IMR-90 (cell line): Measurements from ENCODE around the gene MLLT3. TPM values are rescaled to one million over a fixed set of nuclear protein-coding genes. Genes with fewer than 3 reads are reported as not detected.

Experiments used
- ATAC-seq: fragments of 200-7000 bp; cut with Tn5 transposase; 2 replicates; pipeline ENCODE4 v1.9.1; 2020; ENCODE audit warnings: low read depth, mild to moderate bottlenecking, moderate library complexity
- BruUV-seq: library from RNA; stranded (reverse); fragments of 400-500 nt; replicated peaks from 2 replicates; lab custom pipeline; 2021; lab: Mats Ljungman, UMichigan
- CTCF ChIA-PET: fragments of 300-600 bp; formaldehyde crosslinking; extraction: SDS; loops from one replicate; lab custom pipeline; 2021; ENCODE audit warnings: antibody characterized with exemption; lab: Yijun Ruan, JAX
- POLR2A ChIA-PET: fragments of 300-600 bp; sonication (Branson Sonifier 250); formaldehyde crosslinking; loops from one replicate; lab custom pipeline; 2022; ENCODE audit warnings: antibody characterized with exemption; ENCODE audit not compliant: unreplicated experiment; lab: Charles Lee
- DNase-seq: peaks from one replicate; pipeline ENCODE4 v3.0.0; 2013
- H2AFZ ChIP-seq: replicated peaks from 2 replicates; pipeline ENCODE3; 2013; ENCODE audit warnings: low read length, mild to moderate bottlenecking; ENCODE audit not compliant: poor library complexity
- H2AK5ac ChIP-seq: 2 replicates; pipeline ENCODE4 v1.6.1; 2013; ENCODE audit warnings: low read depth, low read length, inconsistent platforms
- H2AK9ac ChIP-seq: replicated peaks from 2 replicates; pipeline ENCODE3; 2013; ENCODE audit warnings: mild to moderate bottlenecking, low read depth, low read length, moderate library complexity; ENCODE audit not compliant: poor library complexity
- H2BK120ac ChIP-seq: 2 replicates; pipeline ENCODE4 v1.6.1; 2013; ENCODE audit warnings: low read depth, low read length, inconsistent platforms
- H2BK15ac ChIP-seq: 3 replicates; pipeline ENCODE4 v1.6.1; 2013; ENCODE audit warnings: low read depth, low read length, inconsistent platforms
- H2BK20ac ChIP-seq: 2 replicates; pipeline ENCODE4 v1.6.1; 2013; ENCODE audit warnings: low read depth, mild to moderate bottlenecking, inconsistent platforms, low read length, moderate library complexity
- H2BK5ac ChIP-seq: 2 replicates; pipeline ENCODE4 v1.6.1; 2013; ENCODE audit warnings: mild to moderate bottlenecking, low read depth, low read length, inconsistent platforms; ENCODE audit not compliant: poor library complexity, severe bottlenecking
- H3K14ac ChIP-seq: replicated peaks from 2 replicates; pipeline ENCODE4 v1.6.1; 2013; ENCODE audit warnings: low read depth, low read length, inconsistent platforms
- H3K18ac ChIP-seq: 2 replicates; pipeline ENCODE4 v1.6.1; 2013; ENCODE audit warnings: low read depth, low read length, control low read depth
- H3K23ac ChIP-seq: 2 replicates; pipeline ENCODE4 v1.6.1; 2013; ENCODE audit warnings: low read depth, low read length, inconsistent platforms
- H3K27ac ChIP-seq: 2 replicates; pipeline ENCODE4 v1.5.1; 2013; ENCODE audit warnings: mild to moderate bottlenecking, control low read depth, low read length; ENCODE audit not compliant: insufficient read depth
- H3K27me3 ChIP-seq: 2 replicates; pipeline ENCODE4 v1.6.1; 2013; ENCODE audit warnings: low read length; ENCODE audit not compliant: control insufficient read depth, insufficient read depth
- H3K36me3 ChIP-seq: 2 replicates; pipeline ENCODE4 v1.6.1; 2013; ENCODE audit warnings: low read length, mixed read lengths; ENCODE audit not compliant: control insufficient read depth, insufficient read depth
- H3K4ac ChIP-seq: 2 replicates; pipeline ENCODE4 v1.6.1; 2013; ENCODE audit warnings: low read depth, low read length, inconsistent platforms
- H3K4me1 ChIP-seq: 2 replicates; pipeline ENCODE4 v1.6.1; 2013; ENCODE audit warnings: low read length, mixed read lengths; ENCODE audit not compliant: control insufficient read depth, insufficient read depth
- H3K4me2 ChIP-seq: 2 replicates; pipeline ENCODE4 v1.6.1; 2013; ENCODE audit warnings: low read depth, mild to moderate bottlenecking, control low read depth, low read length, moderate library complexity
- H3K4me3 ChIP-seq: 2 replicates; pipeline ENCODE4 v1.5.1; 2013; ENCODE audit warnings: low read depth, mild to moderate bottlenecking, control low read depth, low read length, moderate library complexity; ENCODE audit not compliant: insufficient read depth
- H3K56ac ChIP-seq: 2 replicates; pipeline ENCODE4 v1.6.1; 2013; ENCODE audit warnings: low read length, inconsistent platforms; ENCODE audit not compliant: insufficient read depth; ENCODE audit errors: extremely low read depth
- H3K79me1 ChIP-seq, 2 experiments: 2 replicates each; pipeline ENCODE4 v1.6.1; 2013; ENCODE audit warnings: low read length in 2 of 2, inconsistent platforms in 1 of 2, low read depth in 1 of 2
- H3K9ac ChIP-seq: 2 replicates; pipeline ENCODE4 v1.6.1; 2013; ENCODE audit warnings: low read depth, low read length, control low read depth
- H3K9me1 ChIP-seq: 2 replicates; pipeline ENCODE4 v1.6.1; 2013; ENCODE audit warnings: low read length, inconsistent platforms; ENCODE audit not compliant: insufficient read depth
- H3K9me3 ChIP-seq: 2 replicates; pipeline ENCODE4 v1.6.1; 2013; ENCODE audit warnings: low read length; ENCODE audit not compliant: control insufficient read depth, insufficient read depth
- H4K20me1 ChIP-seq: 2 replicates; pipeline ENCODE4 v1.6.1; 2013; ENCODE audit warnings: low read length, inconsistent platforms; ENCODE audit not compliant: insufficient read depth
- H4K5ac ChIP-seq: 2 replicates; pipeline ENCODE4 v1.6.1; 2013; ENCODE audit warnings: mild to moderate bottlenecking, low read depth, low read length, control low read depth
- H4K8ac ChIP-seq, 2 experiments: 2 replicates each; pipeline ENCODE4 v1.6.1; 2013; ENCODE audit warnings: low read depth in 2 of 2, low read length in 2 of 2, control low read depth in 1 of 2, inconsistent platforms in 1 of 2
- H4K91ac ChIP-seq: 2 replicates; pipeline ENCODE4 v1.6.1; 2013; ENCODE audit warnings: low read depth, low read length, inconsistent platforms; ENCODE audit not compliant: insufficient read depth
- MAFK ChIP-seq: IDR thresholded peaks from 2 replicates; pipeline ENCODE4 v1.6.1; 2012; ENCODE audit warnings: low read depth, low read length, improper control_type of control experiment
- WGBS, 2 experiments: methylation state at CpG; one replicate each; pipeline versions ENCODE4 v1.1.5 to v1.1.7; 2013; ENCODE audit warnings: missing lambda C conversion rate in 2 of 2; ENCODE audit not compliant: insufficient read length in 1 of 2; ENCODE audit errors: extremely low coverage in 2 of 2; 5-methylcytosine and 5-hydroxymethylcytosine counted together
- dilution Hi-C: fragments of 300-500 bp; cut with HindIII; formaldehyde crosslinking; loops from one replicate; pipeline ENCODE4 v1.14.3; 2018; ENCODE audit warnings: low sequenced_read_pairs; ENCODE audit not compliant: unreplicated experiment
- in situ Hi-C: fragments of 300-500 bp; cut with MboI; formaldehyde crosslinking; loops from 3 replicates; pipeline ENCODE4 v1.14.3; 2019; ENCODE audit warnings: low sequenced_read_pairs, inconsistent platforms, mixed read lengths
- intact Hi-C: fragments of 100-400 bp; cut with micrococcal nuclease; formaldehyde crosslinking; loops from 2 replicates; pipeline ENCODE4 v1.10.0; 2022
- polyA plus RNA-seq, 3 experiments: library from polyadenylated mRNA; depleted of rRNA; stranded (reverse); fragments of >200 nt; gene quantifications; 2 replicates each; pipeline ENCODE4 v1.2.3, GENCODE V29; 2012; ENCODE audit warnings: low replicate concordance in 1 of 3
- total RNA-seq: library from RNA; depleted of rRNA; stranded (reverse); fragments of >200 nt; gene quantifications from 2 replicates; pipeline ENCODE4 v1.2.3, GENCODE V29; 2012
- TF ChIP-seq, protein P1 (sequence below): fragments of 150-350 bp; IDR thresholded peaks from 2 replicates; pipeline ENCODE4 v1.6.1; 2017; ENCODE audit warnings: mild to moderate bottlenecking, antibody characterized with exemption, low read length, low read depth

The MLLT3 gene
- total and polyA plus RNA-seq, 2 of the 4 experiments (the other 2 are of a cell fraction), result 10.4 to 21.1 TPM

DNA sequence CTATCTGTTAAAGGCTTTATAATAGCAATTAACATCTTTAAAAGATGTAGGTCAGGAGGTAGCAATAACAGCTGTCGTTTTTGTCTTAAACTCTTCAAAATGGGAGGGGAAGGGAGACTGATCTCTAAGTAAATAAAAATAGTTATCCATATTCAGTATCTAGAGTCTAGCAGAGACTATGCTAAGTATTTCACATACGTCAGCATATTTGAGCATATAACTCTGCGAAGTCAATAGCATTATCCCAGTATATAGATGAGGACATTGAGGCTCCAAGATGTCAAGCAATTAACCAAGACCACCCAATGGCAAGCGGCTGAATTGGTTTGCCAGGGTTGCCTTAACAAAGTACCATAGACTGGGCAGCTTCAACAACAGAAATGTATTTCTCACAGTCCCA lies 316.8 kb downstream of the MLLT3 start:
- Histone ChIP-seq H2BK15ac (no peak overlapping the region), H2BK120ac (no peak overlapping the region), H3K56ac (no peak overlapping the region), H3K4ac (no peak overlapping the region), H3K9me3 (no peaks in the 10 kb centered on the region), H2BK20ac (no peak overlapping the region), H3K36me3 (no peaks in the 10 kb centered on the region), H3K9ac (no peak overlapping the region), H2AK5ac (no peak overlapping the region), H3K79me1 (no peaks in the 10 kb centered on the region), H2AK9ac (no peak overlapping the region), H3K4me2 (no peak overlapping the region), H3K23ac (no peak overlapping the region), H3K18ac (no peak overlapping the region), H4K5ac (no peak overlapping the region), H4K91ac (no peak overlapping the region), H3K4me3 (no peak overlapping the region), H3K27me3 (no peaks in the 10 kb centered on the region), H4K8ac (no peak overlapping the region), H3K27ac (no peak overlapping the region), H3K4me1 (peaks cover 5% of the 10 kb centered on the region; the same call in 1 of the 2 replicates), H3K14ac (no peak overlapping the region), H4K20me1 (no peaks in the 10 kb centered on the region), H2AFZ (no peak overlapping the region), H3K9me1 (peaks cover 2% of the 10 kb centered on the region; the same call in 1 of the 2 replicates), H2BK5ac (no peak overlapping the region)
- dilution Hi-C loops, result no loop called here
- TF ChIP-seq MAFK, result peak; percentile 89
- TF ChIP-seq, protein P1, sequence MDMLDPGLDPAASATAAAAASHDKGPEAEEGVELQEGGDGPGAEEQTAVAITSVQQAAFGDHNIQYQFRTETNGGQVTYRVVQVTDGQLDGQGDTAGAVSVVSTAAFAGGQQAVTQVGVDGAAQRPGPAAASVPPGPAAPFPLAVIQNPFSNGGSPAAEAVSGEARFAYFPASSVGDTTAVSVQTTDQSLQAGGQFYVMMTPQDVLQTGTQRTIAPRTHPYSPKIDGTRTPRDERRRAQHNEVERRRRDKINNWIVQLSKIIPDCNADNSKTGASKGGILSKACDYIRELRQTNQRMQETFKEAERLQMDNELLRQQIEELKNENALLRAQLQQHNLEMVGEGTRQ, result no peak
- no TSS peak for BruUV-seq
- no peak for DNase-seq
- CTCF ChIA-PET, result no interaction called here
- intact Hi-C loops, result no loop called here
- WGBS, 2 experiments, result no CpG with 5 or more reads among the region's 4 CpGs
- POLR2A ChIA-PET, result no interaction called here
- in situ Hi-C loops, result no loop called here
- no peak for ATAC-seq
